Measurements from ENCODE around the gene DSN1. TPM values are rescaled to one million over a fixed set of nuclear protein-coding genes. Genes with fewer than 3 reads are reported as not detected.

DSN1 gene
- total and polyA plus RNA-seq, 2 experiments from 2014 or later: 19.4 to 26.4 TPM

DNA sequence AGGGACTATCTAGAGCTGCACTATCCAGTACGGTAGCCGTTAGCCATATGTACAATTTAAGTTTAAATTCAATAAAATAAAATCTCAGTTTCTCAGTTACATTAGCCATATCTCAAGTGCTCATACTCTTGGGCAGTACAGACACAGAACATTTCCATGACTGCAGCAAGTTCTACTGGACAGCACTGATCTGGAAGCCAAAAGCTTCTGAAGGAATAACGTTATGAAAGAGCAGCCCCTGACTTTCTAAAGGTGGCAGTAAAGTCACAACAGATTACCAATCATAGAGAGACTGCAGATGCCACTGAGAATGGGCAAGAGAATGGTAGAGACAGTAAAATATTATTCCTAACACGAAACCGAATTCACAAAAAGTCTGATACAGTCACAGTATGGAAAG, 64.4 kb downstream of the DSN1 start:
- H3K27me3 Mint-ChIP-seq (ENCODE audit: insufficient read depth, low read depth, poor library complexity): peaks cover 3% of the 10 kb centered on the region
- 0 out of 2 replicates have a peak, but pooled peaks cover 3% of the 10 kb centered on the region for H3F3A ChIP-seq (replicated peaks; ENCODE audit: low read depth)
- ATAC-seq: no peak
- DNase-seq (ENCODE audit: low spot score): no peak
- no peak overlapping the region for H3K27ac ChIP-seq (ENCODE audit: low read depth)
- H3K36me3 Mint-ChIP-seq (ENCODE audit: low read depth): no peaks in the 10 kb centered on the region
- H3K9me3 Mint-ChIP-seq: no peaks in the 10 kb centered on the region
- no peak overlapping the region for H3K4me3 ChIP-seq
- TF ChIP-seq CREB1 (CRISPR knock-in tag; IDR thresholded peaks at IDR 0.05; ENCODE audit: low read depth) (no peak), POLR2AphosphoS5 (IDR thresholded peaks at IDR 0.05; ENCODE audit: low read depth) (no peak), EZH2phosphoT487 (IDR thresholded peaks at IDR 0.05; ENCODE audit: unreplicated experiment) (no peak)
- H3K27me3 ChIP-seq (ENCODE audit: insufficient read depth): no peaks in the 10 kb centered on the region
- H3K36me3 ChIP-seq (ENCODE audit: insufficient read depth): no peaks in the 10 kb centered on the region
- no peak overlapping the region for H2AFZ ChIP-seq
- no peaks in the 10 kb centered on the region for H3K79me2 ChIP-seq (replicated peaks; ENCODE audit: insufficient read depth)
- H3K4me1 ChIP-seq (ENCODE audit: insufficient read depth): no peaks in the 10 kb centered on the region
- no peak overlapping the region for H3K4me3 Mint-ChIP-seq
- no peak overlapping the region for H3K27ac Mint-ChIP-seq
- H3K4me2 ChIP-seq: no peak overlapping the region
- H4K20me1 ChIP-seq (replicated peaks; ENCODE audit: insufficient read depth): no peaks in the 10 kb centered on the region; the same call in 1 of the 2 replicates
- no peaks in the 10 kb centered on the region; the same call in 2 of the 3 replicates for H3K4me1 Mint-ChIP-seq
- no peaks in the 10 kb centered on the region for H3K9me2 ChIP-seq (ENCODE audit: insufficient read depth)

GRCh38 chr20:36703530-36703929, 70.0 kb downstream of the DSN1 start:
- H3K4me1 Mint-ChIP-seq: peaks cover 21% of the 10 kb centered on the region
- Histone ChIP-seq H3K4me3 (no peak overlapping the region), H3K79me2 (replicated peaks; ENCODE audit: insufficient read depth) (no peaks in the 10 kb centered on the region), H3K27me3 (ENCODE audit: insufficient read depth) (no peaks in the 10 kb centered on the region), H3K27ac (ENCODE audit: low read depth) (0 out of 2 replicates have a peak overlapping the region, but pooled peaks have one; percentile 50), H3K4me2 (no peak overlapping the region), H4K20me1 (replicated peaks; ENCODE audit: insufficient read depth) (no peaks in the 10 kb centered on the region), H3K4me1 (ENCODE audit: insufficient read depth) (peaks cover 15% of the 10 kb centered on the region), H2AFZ (no peak overlapping the region), H3F3A (replicated peaks; ENCODE audit: low read depth) (0 out of 2 replicates have a peak, but pooled peaks cover 3% of the 10 kb centered on the region), H3K9me2 (ENCODE audit: insufficient read depth) (no peaks in the 10 kb centered on the region), H3K36me3 (ENCODE audit: insufficient read depth) (no peaks in the 10 kb centered on the region)
- ATAC-seq (no peak), DNase-seq (ENCODE audit: low spot score) (no peak)
- H3K9me3 Mint-ChIP-seq: no peaks in the 10 kb centered on the region
- H3K36me3 Mint-ChIP-seq (ENCODE audit: low read depth): no peaks in the 10 kb centered on the region
- no peak overlapping the region for H3K4me3 Mint-ChIP-seq
- peaks cover 8% of the 10 kb centered on the region for H3K27me3 Mint-ChIP-seq (ENCODE audit: insufficient read depth, low read depth, poor library complexity)
- H3K27ac Mint-ChIP-seq: no peak overlapping the region
- TF ChIP-seq, protein P1, sequence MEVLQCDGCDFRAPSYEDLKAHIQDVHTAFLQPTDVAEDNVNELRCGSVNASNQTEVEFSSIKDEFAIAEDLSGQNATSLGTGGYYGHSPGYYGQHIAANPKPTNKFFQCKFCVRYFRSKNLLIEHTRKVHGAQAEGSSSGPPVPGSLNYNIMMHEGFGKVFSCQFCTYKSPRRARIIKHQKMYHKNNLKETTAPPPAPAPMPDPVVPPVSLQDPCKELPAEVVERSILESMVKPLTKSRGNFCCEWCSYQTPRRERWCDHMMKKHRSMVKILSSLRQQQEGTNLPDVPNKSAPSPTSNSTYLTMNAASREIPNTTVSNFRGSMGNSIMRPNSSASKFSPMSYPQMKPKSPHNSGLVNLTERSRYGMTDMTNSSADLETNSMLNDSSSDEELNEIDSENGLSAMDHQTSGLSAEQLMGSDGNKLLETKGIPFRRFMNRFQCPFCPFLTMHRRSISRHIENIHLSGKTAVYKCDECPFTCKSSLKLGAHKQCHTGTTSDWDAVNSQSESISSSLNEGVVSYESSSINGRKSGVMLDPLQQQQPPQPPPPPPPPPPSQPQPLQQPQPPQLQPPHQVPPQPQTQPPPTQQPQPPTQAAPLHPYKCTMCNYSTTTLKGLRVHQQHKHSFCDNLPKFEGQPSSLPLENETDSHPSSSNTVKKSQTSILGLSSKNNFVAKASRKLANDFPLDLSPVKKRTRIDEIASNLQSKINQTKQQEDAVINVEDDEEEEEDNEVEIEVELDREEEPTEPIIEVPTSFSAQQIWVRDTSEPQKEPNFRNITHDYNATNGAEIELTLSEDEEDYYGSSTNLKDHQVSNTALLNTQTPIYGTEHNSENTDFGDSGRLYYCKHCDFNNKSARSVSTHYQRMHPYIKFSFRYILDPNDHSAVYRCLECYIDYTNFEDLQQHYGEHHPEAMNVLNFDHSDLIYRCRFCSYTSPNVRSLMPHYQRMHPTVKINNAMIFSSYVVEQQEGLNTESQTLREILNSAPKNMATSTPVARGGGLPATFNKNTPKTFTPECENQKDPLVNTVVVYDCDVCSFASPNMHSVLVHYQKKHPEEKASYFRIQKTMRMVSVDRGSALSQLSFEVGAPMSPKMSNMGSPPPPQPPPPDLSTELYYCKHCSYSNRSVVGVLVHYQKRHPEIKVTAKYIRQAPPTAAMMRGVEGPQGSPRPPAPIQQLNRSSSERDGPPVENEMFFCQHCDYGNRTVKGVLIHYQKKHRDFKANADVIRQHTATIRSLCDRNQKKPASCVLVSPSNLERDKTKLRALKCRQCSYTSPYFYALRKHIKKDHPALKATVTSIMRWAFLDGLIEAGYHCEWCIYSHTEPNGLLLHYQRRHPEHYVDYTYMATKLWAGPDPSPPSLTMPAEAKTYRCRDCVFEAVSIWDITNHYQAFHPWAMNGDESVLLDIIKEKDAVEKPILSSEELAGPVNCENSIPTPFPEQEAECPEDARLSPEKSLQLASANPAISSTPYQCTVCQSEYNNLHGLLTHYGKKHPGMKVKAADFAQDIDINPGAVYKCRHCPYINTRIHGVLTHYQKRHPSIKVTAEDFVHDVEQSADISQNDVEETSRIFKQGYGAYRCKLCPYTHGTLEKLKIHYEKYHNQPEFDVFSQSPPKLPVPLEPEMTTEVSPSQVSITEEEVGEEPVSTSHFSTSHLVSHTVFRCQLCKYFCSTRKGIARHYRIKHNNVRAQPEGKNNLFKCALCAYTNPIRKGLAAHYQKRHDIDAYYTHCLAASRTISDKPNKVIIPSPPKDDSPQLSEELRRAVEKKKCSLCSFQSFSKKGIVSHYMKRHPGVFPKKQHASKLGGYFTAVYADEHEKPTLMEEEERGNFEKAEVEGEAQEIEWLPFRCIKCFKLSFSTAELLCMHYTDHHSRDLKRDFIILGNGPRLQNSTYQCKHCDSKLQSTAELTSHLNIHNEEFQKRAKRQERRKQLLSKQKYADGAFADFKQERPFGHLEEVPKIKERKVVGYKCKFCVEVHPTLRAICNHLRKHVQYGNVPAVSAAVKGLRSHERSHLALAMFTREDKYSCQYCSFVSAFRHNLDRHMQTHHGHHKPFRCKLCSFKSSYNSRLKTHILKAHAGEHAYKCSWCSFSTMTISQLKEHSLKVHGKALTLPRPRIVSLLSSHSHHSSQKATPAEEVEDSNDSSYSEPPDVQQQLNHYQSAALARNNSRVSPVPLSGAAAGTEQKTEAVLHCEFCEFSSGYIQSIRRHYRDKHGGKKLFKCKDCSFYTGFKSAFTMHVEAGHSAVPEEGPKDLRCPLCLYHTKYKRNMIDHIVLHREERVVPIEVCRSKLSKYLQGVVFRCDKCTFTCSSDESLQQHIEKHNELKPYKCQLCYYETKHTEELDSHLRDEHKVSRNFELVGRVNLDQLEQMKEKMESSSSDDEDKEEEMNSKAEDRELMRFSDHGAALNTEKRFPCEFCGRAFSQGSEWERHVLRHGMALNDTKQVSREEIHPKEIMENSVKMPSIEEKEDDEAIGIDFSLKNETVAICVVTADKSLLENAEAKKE (CRISPR knock-in tag; IDR thresholded peaks at IDR 0.05): no peak
- TF ChIP-seq EZH2 (IDR thresholded peaks at IDR 0.05; ENCODE audit: low read depth, unreplicated experiment) (no peak), POLR2AphosphoS5 (IDR thresholded peaks at IDR 0.05; ENCODE audit: low read depth) (no peak), ZNF114 (CRISPR knock-in tag; IDR thresholded peaks at IDR 0.05) (no peak), NANOG (IDR thresholded peaks at IDR 0.05; ENCODE audit: borderline replicate concordance) (no peak), EZH2phosphoT487 (IDR thresholded peaks at IDR 0.05; ENCODE audit: unreplicated experiment) (no peak)
- TF ChIP-seq, protein P2, sequence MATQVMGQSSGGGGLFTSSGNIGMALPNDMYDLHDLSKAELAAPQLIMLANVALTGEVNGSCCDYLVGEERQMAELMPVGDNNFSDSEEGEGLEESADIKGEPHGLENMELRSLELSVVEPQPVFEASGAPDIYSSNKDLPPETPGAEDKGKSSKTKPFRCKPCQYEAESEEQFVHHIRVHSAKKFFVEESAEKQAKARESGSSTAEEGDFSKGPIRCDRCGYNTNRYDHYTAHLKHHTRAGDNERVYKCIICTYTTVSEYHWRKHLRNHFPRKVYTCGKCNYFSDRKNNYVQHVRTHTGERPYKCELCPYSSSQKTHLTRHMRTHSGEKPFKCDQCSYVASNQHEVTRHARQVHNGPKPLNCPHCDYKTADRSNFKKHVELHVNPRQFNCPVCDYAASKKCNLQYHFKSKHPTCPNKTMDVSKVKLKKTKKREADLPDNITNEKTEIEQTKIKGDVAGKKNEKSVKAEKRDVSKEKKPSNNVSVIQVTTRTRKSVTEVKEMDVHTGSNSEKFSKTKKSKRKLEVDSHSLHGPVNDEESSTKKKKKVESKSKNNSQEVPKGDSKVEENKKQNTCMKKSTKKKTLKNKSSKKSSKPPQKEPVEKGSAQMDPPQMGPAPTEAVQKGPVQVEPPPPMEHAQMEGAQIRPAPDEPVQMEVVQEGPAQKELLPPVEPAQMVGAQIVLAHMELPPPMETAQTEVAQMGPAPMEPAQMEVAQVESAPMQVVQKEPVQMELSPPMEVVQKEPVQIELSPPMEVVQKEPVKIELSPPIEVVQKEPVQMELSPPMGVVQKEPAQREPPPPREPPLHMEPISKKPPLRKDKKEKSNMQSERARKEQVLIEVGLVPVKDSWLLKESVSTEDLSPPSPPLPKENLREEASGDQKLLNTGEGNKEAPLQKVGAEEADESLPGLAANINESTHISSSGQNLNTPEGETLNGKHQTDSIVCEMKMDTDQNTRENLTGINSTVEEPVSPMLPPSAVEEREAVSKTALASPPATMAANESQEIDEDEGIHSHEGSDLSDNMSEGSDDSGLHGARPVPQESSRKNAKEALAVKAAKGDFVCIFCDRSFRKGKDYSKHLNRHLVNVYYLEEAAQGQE (IDR thresholded peaks at IDR 0.05; ENCODE audit: unreplicated experiment): no peak
- TF ChIP-seq, protein P3, sequence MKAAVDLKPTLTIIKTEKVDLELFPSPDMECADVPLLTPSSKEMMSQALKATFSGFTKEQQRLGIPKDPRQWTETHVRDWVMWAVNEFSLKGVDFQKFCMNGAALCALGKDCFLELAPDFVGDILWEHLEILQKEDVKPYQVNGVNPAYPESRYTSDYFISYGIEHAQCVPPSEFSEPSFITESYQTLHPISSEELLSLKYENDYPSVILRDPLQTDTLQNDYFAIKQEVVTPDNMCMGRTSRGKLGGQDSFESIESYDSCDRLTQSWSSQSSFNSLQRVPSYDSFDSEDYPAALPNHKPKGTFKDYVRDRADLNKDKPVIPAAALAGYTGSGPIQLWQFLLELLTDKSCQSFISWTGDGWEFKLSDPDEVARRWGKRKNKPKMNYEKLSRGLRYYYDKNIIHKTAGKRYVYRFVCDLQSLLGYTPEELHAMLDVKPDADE (IDR thresholded peaks at IDR 0.05): no peak
